HL-60 (cell line): Measurements from ENCODE around the gene RSPH1.

Experiments used
- DNase-seq, 2 experiments: peaks; one replicate each; pipeline ENCODE4 v3.0.0-alpha.2; 2010 to 2020; ENCODE audit warnings: low read depth in 1 of 2, low spot score in 1 of 2
- H3K27ac ChIP-seq: fragments of 250-450 bp; sonication (Bioruptor Pico); replicated peaks from 2 replicates; pipeline ENCODE4 v1.5.1; 2020; ENCODE audit warnings: mild to moderate bottlenecking, moderate library complexity
- H3K27me3 ChIP-seq: fragments of 250-450 bp; sonication (Bioruptor Pico); 2 replicates; pipeline ENCODE4 v1.5.1; 2021; ENCODE audit warnings: mild to moderate bottlenecking, moderate library complexity; ENCODE audit not compliant: insufficient read depth, poor library complexity, severe bottlenecking
- H3K4me3 ChIP-seq: replicated peaks from 2 replicates; pipeline ENCODE4 v1.5.1; 2011; ENCODE audit warnings: mild to moderate bottlenecking, control low read depth, low read length; ENCODE audit not compliant: insufficient read depth
- CTCF ChIP-seq: IDR thresholded peaks from one replicate; pipeline ENCODE4 v1.5.1; 2011; ENCODE audit warnings: low read length, control low read depth, inconsistent platforms; ENCODE audit not compliant: insufficient read depth
- GABPA ChIP-seq: IDR thresholded peaks from 2 replicates; pipeline ENCODE4 v1.6.1; 2012; ENCODE audit warnings: low read depth
- POLR2AphosphoS5 ChIP-seq: IDR thresholded peaks from 2 replicates; pipeline ENCODE4 v1.6.1; 2012; ENCODE audit warnings: low read depth
- REST ChIP-seq: IDR thresholded peaks from 2 replicates; pipeline ENCODE4 v1.6.1; 2012; ENCODE audit warnings: low read depth; ENCODE audit not compliant: insufficient replicate concordance
- SPI1 ChIP-seq: IDR thresholded peaks from 2 replicates; pipeline ENCODE4 v1.6.1; 2012; ENCODE audit warnings: low read depth, mild to moderate bottlenecking, borderline replicate concordance

The RSPH1 gene

GRCh38 chr21:42523941-42524340, 27.9 kb upstream of the RSPH1 start:
- Histone ChIP-seq H3K27me3 (no peaks in the 10 kb centered on the region), H3K27ac (no peak overlapping the region), H3K4me3 (no peak overlapping the region)
- no peak for TF ChIP-seq REST
- no peak for TF ChIP-seq SPI1
- TF ChIP-seq CTCF, result no peak
- no peak for TF ChIP-seq POLR2AphosphoS5
- no peak for TF ChIP-seq GABPA
- DNase-seq, result no peak

- TF ChIP-seq SPI1, result no peak
- no peak for TF ChIP-seq CTCF
- TF ChIP-seq POLR2AphosphoS5, result no peak
- no peak for TF ChIP-seq REST
- TF ChIP-seq GABPA, result no peak
- no peak for DNase-seq
- H3K4me3 ChIP-seq, result no peak overlapping the region
- no peak overlapping the region for H3K27ac ChIP-seq
- no peaks in the 10 kb centered on the region for H3K27me3 ChIP-seq
Measured at GRCh38 chr21:42523211-42523610, 27.2 kb upstream of the RSPH1 start.

GRCh38 chr21:42522771-42523170, 26.7 kb upstream of the RSPH1 start:
- no peaks in the 10 kb centered on the region for H3K27me3 ChIP-seq
- DNase-seq, result no peak
- TF ChIP-seq CTCF (no peak), SPI1 (no peak), GABPA (no peak), REST (no peak), POLR2AphosphoS5 (no peak)
- H3K27ac ChIP-seq, result no peak overlapping the region
- H3K4me3 ChIP-seq, result no peak overlapping the region
